K562 (cell line): ENCODE results near the gene ALCAM. TPM values are rescaled to one million over a fixed set of nuclear protein-coding genes. Genes with fewer than 3 reads are reported as not detected.

ENCODE experiments used
- ATAC-seq: fragments of 200-7000 bp; cut with Tn5 transposase; 3 replicates; pipeline ENCODE4 v1.9.1; 2020; ENCODE audit warnings: moderate library complexity
- BruUV-seq: library from RNA; stranded (reverse); fragments of 400-500 nt; replicated peaks from 2 replicates; lab custom pipeline; 2021; lab: Mats Ljungman, UMichigan
- CTCF ChIA-PET: fragments of 300-600 bp; formaldehyde crosslinking; extraction: SDS; loops from one replicate; lab custom pipeline; 2021; ENCODE audit warnings: low intra/inter-chr PET ratio; lab: Yijun Ruan, JAX
- POLR2A ChIA-PET: fragments of 300-600, 350-650 bp; sonication (Branson Sonifier 250); formaldehyde crosslinking; extraction: SDS; loops from one replicate; lab custom pipeline; 2021; ENCODE audit warnings: antibody characterized with exemption, inconsistent platforms; lab: Yijun Ruan, JAX
- DNase-seq, 4 experiments: peaks; one replicate each; pipeline versions ENCODE4 v3.0.0 to v3.0.0-alpha.2; 2011 to 2018; ENCODE audit warnings: low spot score in 3 of 4, mixed read lengths in 3 of 4; ENCODE audit errors: extremely low read depth in 1 of 4
- FAIRE-seq: peaks from 2 replicates; lab custom pipeline; 2011; peaks lifted over from hg19 to GRCh38; lab: Jason Lieb, UNC
- H2AFZ ChIP-seq: 2 replicates; pipeline ENCODE4 v1.6.0; 2011; ENCODE audit warnings: low read depth, low read length, control low read depth, inconsistent platforms
- H3K27ac ChIP-seq: fragments of 200-600 bp; 3 replicates; pipeline ENCODE4 v1.8.0; 2011; ENCODE audit warnings: low read depth, mild to moderate bottlenecking, control low read depth, inconsistent platforms, low read length, moderate library complexity, mixed read lengths; ENCODE audit errors: extremely low read depth
- H3K27me3 ChIP-seq, 2 experiments: fragments of 300-600 bp in 1 of 2; 2 replicates in 1 of 2; 3 replicates in 1 of 2; pipeline versions ENCODE4 v1.6.0 to v1.8.0; 2011; ENCODE audit warnings: inconsistent platforms in 2 of 2, low read length in 2 of 2, mild to moderate bottlenecking in 1 of 2, mixed read lengths in 1 of 2, moderate library complexity in 1 of 2; ENCODE audit not compliant: control insufficient read depth in 2 of 2, insufficient read depth in 2 of 2
- H3K36me3 ChIP-seq: fragments of 300-600 bp; 3 replicates; pipeline ENCODE4 v1.8.0; 2011; ENCODE audit warnings: mild to moderate bottlenecking, low read length, inconsistent platforms; ENCODE audit not compliant: control insufficient read depth, insufficient read depth
- H3K4me1 ChIP-seq, 2 experiments: fragments of 200-600 bp in 1 of 2; replicated peaks in 1 of 2; 2 replicates in 1 of 2; 3 replicates in 1 of 2; pipeline versions ENCODE4 v1.5.1 to v1.8.0; 2011; ENCODE audit warnings: inconsistent platforms in 2 of 2, low read length in 2 of 2, mild to moderate bottlenecking in 1 of 2, mixed read lengths in 1 of 2, moderate library complexity in 1 of 2; ENCODE audit not compliant: control insufficient read depth in 2 of 2, insufficient read depth in 2 of 2
- H3K4me2 ChIP-seq: 2 replicates; pipeline ENCODE4 v1.6.1; 2011; ENCODE audit warnings: low read length, control low read depth, inconsistent platforms, mixed read lengths; ENCODE audit not compliant: insufficient read depth
- H3K4me3 ChIP-seq: fragments of 200-600 bp; sonication (generic), shearing (Covaris generic); 2 replicates; pipeline ENCODE4 v1.5.1; 2016; ENCODE audit warnings: control low read depth, inconsistent platforms
- H3K79me2 ChIP-seq: fragments of 200-600 bp; 3 replicates; pipeline ENCODE4 v1.8.0; 2011; ENCODE audit warnings: low read length, inconsistent platforms; ENCODE audit not compliant: control insufficient read depth, insufficient read depth
- H3K9ac ChIP-seq, 2 experiments: 2 replicates each; pipeline versions ENCODE4 v1.6.0 to v1.6.1; 2011; ENCODE audit warnings: low read depth in 2 of 2, low read length in 2 of 2, control low read depth in 1 of 2, inconsistent platforms in 1 of 2, mild to moderate bottlenecking in 1 of 2, mixed read lengths in 1 of 2; ENCODE audit not compliant: insufficient read depth in 1 of 2
- H3K9me1 ChIP-seq: one replicate; pipeline ENCODE4 v1.6.0; 2011; ENCODE audit warnings: inconsistent platforms, mild to moderate bottlenecking, low read length, moderate library complexity; ENCODE audit not compliant: control insufficient read depth, insufficient read depth
- H3K9me3 ChIP-seq: replicated peaks from 2 replicates; pipeline ENCODE4 v1.5.1; 2011; ENCODE audit warnings: low read depth, low read length, inconsistent platforms; ENCODE audit not compliant: control insufficient read depth, insufficient read depth
- H4K20me1 ChIP-seq: replicated peaks from 2 replicates; pipeline ENCODE4 v1.6.1; 2011; ENCODE audit warnings: low read length, inconsistent platforms, mixed read lengths; ENCODE audit not compliant: control insufficient read depth, insufficient read depth
- ATF2 ChIP-seq: sonication (generic); formaldehyde crosslinking; IDR thresholded peaks from 2 replicates; pipeline ENCODE4 v1.8.1; 2022; ENCODE audit warnings: missing genetic modification reagents
- FOXP1 ChIP-seq: sonication (generic); formaldehyde crosslinking; IDR thresholded peaks from 2 replicates; pipeline ENCODE4 v1.8.0; 2022; ENCODE audit warnings: mild to moderate bottlenecking, missing genetic modification reagents
- NR1H2 ChIP-seq: sonication (generic); formaldehyde crosslinking; IDR thresholded peaks from 2 replicates; pipeline ENCODE4 v1.4.0; 2020; ENCODE audit warnings: mild to moderate bottlenecking, missing genetic modification reagents
- POLR2AphosphoS2 ChIP-seq: IDR thresholded peaks from 2 replicates; pipeline ENCODE4 v1.6.1; 2012; ENCODE audit warnings: low read length, improper control_type of control experiment
- SMARCE1 ChIP-seq: fragments of 450-650 bp; IDR thresholded peaks from 2 replicates; pipeline ENCODE4 v1.7.1; 2016; ENCODE audit warnings: mild to moderate bottlenecking
- TCF3 ChIP-seq: sonication (generic); formaldehyde crosslinking; IDR thresholded peaks from 2 replicates; pipeline ENCODE4 v1.4.0; 2020; ENCODE audit warnings: mild to moderate bottlenecking, missing genetic modification reagents
- YY1 ChIP-seq, 3 experiments: IDR thresholded peaks; 2 replicates each; pipeline ENCODE4 v1.6.1; 2011; ENCODE audit warnings: low read length in 2 of 3, mild to moderate bottlenecking in 2 of 3, moderate library complexity in 2 of 3, borderline replicate concordance in 1 of 3, control low read depth in 1 of 3, low read depth in 1 of 3; ENCODE audit not compliant: insufficient read depth in 3 of 3, insufficient replicate concordance in 2 of 3, control insufficient read depth in 1 of 3, insufficient read length in 1 of 3; ENCODE audit errors: extremely low read depth in 1 of 3
- ZFP1 ChIP-seq: fragments of 450-650 bp; formaldehyde crosslinking; IDR thresholded peaks from 2 replicates; pipeline ENCODE4 v1.4.0; 2020; ENCODE audit warnings: mild to moderate bottlenecking, mixed read lengths
- ZNF140 ChIP-seq: fragments of 250-450 bp; sonication (Bioruptor Pico); IDR thresholded peaks from 2 replicates; pipeline ENCODE4 v1.8.0; 2021; ENCODE audit warnings: moderate library complexity, mild to moderate bottlenecking, inconsistent platforms
- ZNF655 ChIP-seq: fragments of 250-450 bp; sonication (Bioruptor Pico); IDR thresholded peaks from 2 replicates; pipeline ENCODE4 v1.5.0; 2021
- WGBS: fragments of 100-300 bp; shearing (Covaris generic); methylation state at CpG from one replicate; pipeline ENCODE4 v1.1.6; 2016; ENCODE audit warnings: low coverage, mixed read lengths; ENCODE audit not compliant: insufficient coverage; ENCODE audit errors: missing lambda C conversion rate; 5-methylcytosine and 5-hydroxymethylcytosine counted together
- in situ Hi-C: fragments of 300-500 bp; cut with MboI; formaldehyde crosslinking; loops from 4 replicates; pipeline ENCODE4 v1.15.0; 2018; ENCODE audit warnings: inconsistent platforms, mixed read lengths
- intact Hi-C: fragments of 100-400 bp; cut with micrococcal nuclease; formaldehyde crosslinking; loops from 2 replicates; pipeline ENCODE4 v1.14.2; 2022
- polyA plus RNA-seq, 8 experiments: library from polyadenylated mRNA; depleted of rRNA in 4 of 8; stranded (reverse) in 5 of 8; unstranded in 3 of 8; fragments of >200 nt; fragmentation: Nextera tagmentation in 2 of 8; fragmentation: Illumina TruSeq in 1 of 8; extraction: Ambion mirVana in 2 of 8; extraction: Trizol in 1 of 8; gene quantifications; 2 replicates each; pipeline versions ENCODE4 v1.2.1 to v1.2.3, GENCODE V29; 2011 to 2014; ENCODE audit warnings: inconsistent platforms in 1 of 8, missing spikeins in 1 of 8
- total RNA-seq, 7 experiments: library from RNA; depleted of rRNA in 6 of 7; stranded (reverse); fragments of >200 nt in 6 of 7; fragmentation: Illumina TruSeq in 2 of 7; extraction: Trizol in 2 of 7; gene quantifications; 2 replicates each; pipeline versions ENCODE4 v1.2.1 to v1.2.3, GENCODE V29; 2011 to 2021; ENCODE audit warnings: low replicate concordance in 1 of 7

Gene ALCAM
- total and polyA plus RNA-seq, 9 of the 15 experiments (the other 6 are each of a cell fraction or from before 2014, with no cell fraction given), result 0.03 to 0.98 (median 0.14) TPM; not detected in 1

- ATAC-seq (no peak), DNase-seq (no peak), FAIRE-seq (no peak)
- in situ Hi-C loops, result no loop called here
- ChIA-PET CTCF (no interaction called here), POLR2A (no interaction called here)
- Histone ChIP-seq H4K20me1 (no peaks in the 10 kb centered on the region), H3K9me3 (no peaks in the 10 kb centered on the region), H3K4me1 (no peaks in the 10 kb centered on the region), H3K27ac (no peak overlapping the region), H3K27me3 (no peaks in the 10 kb centered on the region), H3K36me3 (no peaks in the 10 kb centered on the region), H2AFZ (no peak overlapping the region), H3K9ac (no peak overlapping the region), H3K4me3 (no peak overlapping the region), H3K9me1 (no peaks in the 10 kb centered on the region), H3K79me2 (no peaks in the 10 kb centered on the region), H3K4me2 (no peak overlapping the region)
- BruUV-seq, result no TSS peak
- intact Hi-C loops, result no loop called here
- WGBS, result 0% methylated on average over 4 of the region's 4 CpGs
- no peak for TF ChIP-seq TCF3
- no peak for TF ChIP-seq YY1 (IDR thresholded peaks at IDR 0.05; ENCODE audit: borderline replicate concordance in 1 of 3, control insufficient read depth in 1 of 3, extremely low read depth in 1 of 3, insufficient read depth in 3 of 3, insufficient read length in 1 of 3, insufficient replicate concordance in 2 of 3, low read depth in 1 of 3, low read length in 2 of 3)
- no peak for TF ChIP-seq ATF2 (CRISPR knock-in tag)
- no peak for TF ChIP-seq ZFP1 (CRISPR knock-in tag)
- no peak for TF ChIP-seq FOXP1 (CRISPR knock-in tag)
- no peak for TF ChIP-seq SMARCE1
- TF ChIP-seq POLR2AphosphoS2, result no peak
- TF ChIP-seq ZNF140 (CRISPR knock-in tag), result no peak
- no peak for TF ChIP-seq ZNF655 (CRISPR knock-in tag)
- no peak for TF ChIP-seq NR1H2 (CRISPR knock-in tag)
These were observed 81.8 kb downstream of the ALCAM start for GRCh38 chr3:105448338-105448982.
